ENCODE measurements around the gene MPV17.
A peak's percentile ranks its signal among the peaks of the same experiment; 100 is the strongest.

MPV17 gene

DNA sequence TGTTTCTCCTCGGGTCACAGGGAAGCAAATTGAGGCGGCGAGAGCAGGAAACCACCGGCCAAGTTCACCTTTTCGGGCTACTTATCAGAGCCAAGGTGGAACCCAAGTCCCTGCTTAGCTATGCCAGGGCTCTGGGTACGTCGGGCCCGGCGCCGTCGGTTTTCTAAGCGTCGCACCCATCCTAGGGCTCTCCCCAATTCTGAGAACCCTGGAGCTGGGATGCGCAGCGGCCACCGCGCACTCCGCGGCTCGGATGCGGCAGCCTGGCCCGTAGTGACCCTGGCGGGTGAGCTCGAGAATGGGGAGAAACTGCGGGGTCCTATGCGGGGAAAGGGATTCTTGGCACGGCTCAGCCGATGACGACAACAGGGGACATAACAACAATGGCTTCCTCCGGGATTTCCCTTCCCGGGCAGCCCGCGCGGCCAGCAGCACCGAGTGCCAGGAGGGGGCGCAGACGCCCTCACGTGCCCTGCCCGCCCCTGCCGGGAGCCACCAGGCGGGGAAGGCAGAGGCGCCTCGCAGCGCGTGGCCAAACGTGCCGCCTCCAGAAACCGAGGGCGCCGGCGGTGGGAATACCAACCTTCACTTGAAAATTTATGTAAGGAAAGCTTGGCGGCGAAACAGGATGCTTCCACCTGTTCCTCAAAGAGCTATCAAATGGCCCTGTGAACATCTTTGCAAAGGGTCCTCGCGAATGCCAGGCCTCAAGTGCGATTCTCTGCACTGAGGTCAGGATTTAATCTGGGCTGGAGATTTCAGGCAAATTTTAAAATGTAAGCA is 58.0 kb downstream of the MPV17 start:
- H3K4me3 ChIP-seq (ENCODE audit: low read depth, low read length), result peak overlapping the region; percentile 49
- peak; percentile 68 for TF ChIP-seq CTCF (IDR thresholded peaks at IDR 0.05; ENCODE audit: low read depth, low read length, missing control alignments)
- no peak for DNase-seq (ENCODE audit: low read depth)

DNA sequence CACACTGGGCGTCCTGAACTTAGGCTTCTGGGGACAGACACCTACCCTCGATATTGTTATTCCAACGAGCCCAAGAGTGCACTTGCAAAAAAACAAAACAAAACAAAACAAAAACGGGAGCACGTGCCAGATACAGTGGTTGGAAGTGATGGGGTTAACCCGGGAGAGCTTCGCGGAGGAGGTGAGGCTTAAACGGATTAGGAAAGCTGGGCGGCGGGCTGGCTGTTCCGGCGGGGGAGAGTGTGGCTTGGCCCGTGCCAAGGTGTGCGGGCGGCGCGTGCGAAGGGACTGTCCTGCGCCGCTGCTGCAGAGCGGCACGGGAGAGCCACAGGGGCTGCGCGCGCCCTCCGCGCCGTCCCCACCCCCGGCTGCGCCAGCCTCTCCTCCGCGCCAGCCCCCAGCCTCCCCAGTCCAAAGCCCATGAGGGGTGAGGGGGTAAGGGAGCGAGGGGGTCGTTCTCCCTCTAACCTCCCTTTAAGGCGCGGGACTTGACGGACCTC is 58.6 kb downstream of the MPV17 start:
- no peak for DNase-seq (ENCODE audit: low read depth)
- no peak for TF ChIP-seq CTCF (IDR thresholded peaks at IDR 0.05; ENCODE audit: low read depth, low read length, missing control alignments)
- H3K4me3 ChIP-seq (ENCODE audit: low read depth, low read length), result peak overlapping the region; percentile 49

- no peak for TF ChIP-seq CTCF (IDR thresholded peaks at IDR 0.05; ENCODE audit: low read depth, low read length, missing control alignments)
- peak overlapping the region; percentile 49 for H3K4me3 ChIP-seq (ENCODE audit: low read depth, low read length)
- DNase-seq (ENCODE audit: low read depth), result no peak
Observed at GRCh38 chr2:27263287-27264252, 59.3 kb downstream of the MPV17 start.

DNA sequence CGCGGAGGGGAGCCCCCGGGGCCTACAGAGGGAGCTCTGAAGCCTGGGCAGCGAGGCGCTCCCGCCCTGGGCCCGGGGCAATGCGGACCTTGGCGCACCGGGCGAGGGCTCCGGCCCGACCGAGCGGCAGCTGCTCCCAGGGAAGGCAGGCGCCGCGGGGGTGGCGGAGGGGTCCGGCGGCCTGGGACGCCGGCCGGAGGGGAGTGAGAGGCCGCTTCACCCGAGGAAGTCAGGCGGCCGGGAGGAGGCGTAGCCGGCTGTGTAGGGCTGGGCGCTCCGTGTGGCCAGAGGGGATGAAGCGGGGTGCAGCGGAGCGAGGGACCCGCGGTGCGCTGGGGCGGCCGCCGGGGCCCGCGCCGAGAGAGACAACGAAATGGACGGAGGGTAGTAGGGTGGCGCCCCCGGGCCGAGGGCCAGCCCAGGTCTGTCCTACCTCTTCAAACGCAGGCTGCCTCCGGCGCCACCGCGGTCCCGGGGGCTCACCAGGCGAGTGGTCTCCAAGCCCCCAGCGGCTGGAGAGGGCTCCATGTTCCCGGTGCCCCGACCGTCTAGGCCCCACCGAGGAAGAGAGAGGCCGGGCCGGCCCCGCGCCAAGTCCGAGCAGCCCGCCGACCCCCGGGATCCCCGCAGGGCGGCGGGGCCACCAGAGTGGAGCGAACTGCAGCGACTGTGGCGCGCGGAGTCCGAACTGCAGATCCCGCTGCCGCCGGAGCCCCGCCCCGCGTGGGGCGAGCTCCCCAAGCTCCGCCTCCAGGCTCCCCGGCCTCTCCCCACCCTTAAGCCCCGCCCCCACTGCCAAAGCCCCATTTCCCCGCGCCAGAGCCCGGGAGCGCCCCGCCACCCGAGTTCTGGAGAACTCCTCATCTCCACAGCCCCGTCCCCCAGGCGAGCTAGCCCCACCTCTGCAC is 60.3 kb downstream of the MPV17 start, which contains the start of gene SLC30A3:
Gene SLC30A3, minus strand, starts transcription at position 669 of the 908 bp plus-strand sequence. Its CDS starts 141 bp downstream, at position 528.
- TF ChIP-seq CTCF (IDR thresholded peaks at IDR 0.05; ENCODE audit: low read depth, low read length, missing control alignments), result no peak
- DNase-seq (ENCODE audit: low read depth), result no peak
- H3K4me3 ChIP-seq (ENCODE audit: low read depth, low read length), result peak within 1 kb of the TSS; percentile 49

DNA sequence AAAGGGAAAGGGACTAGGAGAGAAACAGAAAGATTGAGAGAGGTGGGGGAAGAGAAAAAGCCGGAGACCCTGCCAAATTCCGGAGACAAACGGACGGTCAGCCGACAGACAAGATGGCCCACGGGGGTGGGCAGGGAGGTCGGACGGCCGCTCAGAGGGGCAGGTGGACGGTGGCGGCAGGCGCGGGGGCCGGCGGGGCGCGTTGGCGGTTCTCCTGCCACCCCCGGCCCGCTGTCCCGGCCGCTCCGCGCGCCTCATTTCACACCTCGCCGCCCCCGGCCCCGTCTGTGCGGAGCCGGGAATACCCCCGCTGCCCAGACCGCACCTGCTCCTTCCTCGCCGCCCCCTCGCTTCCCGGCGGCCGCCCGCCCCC is 61.0 kb downstream of the MPV17 start:
- no peak for DNase-seq (ENCODE audit: low read depth)
- H3K4me3 ChIP-seq (ENCODE audit: low read depth, low read length), result no peak overlapping the region
- no peak for TF ChIP-seq CTCF (IDR thresholded peaks at IDR 0.05; ENCODE audit: low read depth, low read length, missing control alignments)

Measured in GM12864 (cell line).